Upper lobe of left lung (tissue), 6 donors: ENCODE data around the gene RTTN. TPM values are rescaled to one million over a fixed set of nuclear protein-coding genes. Genes with fewer than 3 reads are reported as not detected.

Source experiments
- ATAC-seq, 2 donors: fragments of 200-7000 bp; cut with Tn5 transposase; one replicate each; pipeline ENCODE4 v1.9.1; 2022; ENCODE audit warnings: mild to moderate bottlenecking in 2 of 2, moderate library complexity in 2 of 2; ENCODE audit not compliant: low FRiP score in 2 of 2
- DNase-seq, 2 donors: peaks; one replicate each; pipeline ENCODE4 v3.0.0-alpha.2; 2019 to 2020
- H3K27ac ChIP-seq, 4 donors: fragments of 200-600 bp; sonication (generic); one replicate each; pipeline ENCODE4 v1.5.1; 2016 to 2019
- H3K27me3 ChIP-seq, 4 donors: fragments of 200-600 bp; sonication (generic); one replicate each; pipeline ENCODE4 v1.5.1; 2017 to 2019
- H3K36me3 ChIP-seq, 4 donors: fragments of 200-600 bp; sonication (generic); one replicate each; pipeline ENCODE4 v1.5.1; 2016 to 2019
- H3K4me1 ChIP-seq, 4 donors: fragments of 200-600 bp; sonication (generic); one replicate each; pipeline ENCODE4 v1.5.1; 2018 to 2019
- H3K4me3 ChIP-seq, 4 donors: fragments of 200-600 bp; sonication (generic); one replicate each; pipeline ENCODE4 v1.5.1; 2017 to 2019; ENCODE audit warnings: mild to moderate bottlenecking in 2 of 4, moderate library complexity in 1 of 4
- H3K9me3 ChIP-seq, 4 donors: fragments of 200-600 bp; sonication (generic); one replicate each; pipeline ENCODE4 v1.5.1; 2018 to 2019
- EP300 ChIP-seq, 4 donors: sonication (generic); formaldehyde crosslinking; IDR thresholded peaks; one replicate each; pipeline ENCODE4 v1.5.1; 2017; ENCODE audit warnings: antibody characterized with exemption in 4 of 4, control low read depth in 2 of 4
- POLR2A ChIP-seq, 4 donors: fragments of 450-650 bp; IDR thresholded peaks; one replicate each; pipeline ENCODE4 v1.5.1; 2016 to 2017; ENCODE audit warnings: antibody characterized with exemption in 4 of 4, mild to moderate bottlenecking in 2 of 4
- POLR2AphosphoS5 ChIP-seq, 2 donors: sonication (generic); formaldehyde crosslinking; IDR thresholded peaks; one replicate each; pipeline ENCODE4 v1.5.1; 2017; ENCODE audit warnings: antibody characterized with exemption in 2 of 2
- WGBS, 2 donors: methylation state at CpG; one replicate each; pipeline ENCODE4 v1.1.5; 2017 to 2018; 5-methylcytosine and 5-hydroxymethylcytosine counted together
- total RNA-seq, 6 donors: library from RNA; depleted of rRNA in 4 of 6; stranded (reverse); fragments of >200 nt in 4 of 6; gene quantifications; one replicate each; pipeline versions ENCODE4 v1.1.0 to v1.2.1, GENCODE V29; 2016 to 2021
- TF ChIP-seq, protein P1 (sequence below), 6 experiments: fragments of 450-650 bp in 4 of 6; fragments of 200-600 bp in 2 of 6; sonication (generic) in 2 of 6; IDR thresholded peaks; one replicate each; pipeline ENCODE4 v1.5.1; 2016 to 2019; ENCODE audit warnings: antibody characterized with exemption in 6 of 6
- donor health status: DM: no; HTN: no; CAD: no; lungs with moderate emphysema.
- donor health status: DM: no; HTN: yes; CAD: no; lungs with severe emphysema.

RTTN gene
- total RNA-seq, 6 donors from 2014 or later, result 8.3 to 32.9 (median 12.5) TPM

DNA sequence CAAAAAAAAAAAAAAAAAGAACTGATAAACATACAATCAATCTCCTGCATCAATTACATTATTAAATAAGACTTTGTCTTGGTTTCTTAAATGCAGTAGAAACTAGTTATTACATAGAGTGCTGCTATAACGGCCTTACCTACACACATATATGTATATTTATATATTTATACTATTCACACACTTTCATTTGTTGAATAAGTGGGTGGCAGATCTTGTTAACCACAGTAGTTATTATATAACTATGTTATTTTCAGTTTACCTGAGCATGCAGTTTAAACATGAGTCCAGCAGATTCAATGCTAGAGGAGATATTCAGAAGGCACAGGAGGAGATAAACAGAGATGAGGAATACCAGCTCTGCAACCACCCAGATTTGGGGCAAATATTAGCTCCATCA lies 176.3 kb downstream of the RTTN start:
- WGBS, 2 donors, result 88 to 90% methylated on average over 1 of the region's 1 CpG
- ATAC-seq (no peak), DNase-seq (no peak)
- H3K9me3 ChIP-seq, result no peaks in the 10 kb centered on the region
- no peaks in the 10 kb centered on the region for H3K4me1 ChIP-seq
- H3K27ac ChIP-seq, result no peak overlapping the region
- TF ChIP-seq EP300 (IDR thresholded peaks at IDR 0.05) (no peak), POLR2A (IDR thresholded peaks at IDR 0.05) (no peak), POLR2AphosphoS5 (IDR thresholded peaks at IDR 0.05) (no peak)
- TF ChIP-seq, protein P1, sequence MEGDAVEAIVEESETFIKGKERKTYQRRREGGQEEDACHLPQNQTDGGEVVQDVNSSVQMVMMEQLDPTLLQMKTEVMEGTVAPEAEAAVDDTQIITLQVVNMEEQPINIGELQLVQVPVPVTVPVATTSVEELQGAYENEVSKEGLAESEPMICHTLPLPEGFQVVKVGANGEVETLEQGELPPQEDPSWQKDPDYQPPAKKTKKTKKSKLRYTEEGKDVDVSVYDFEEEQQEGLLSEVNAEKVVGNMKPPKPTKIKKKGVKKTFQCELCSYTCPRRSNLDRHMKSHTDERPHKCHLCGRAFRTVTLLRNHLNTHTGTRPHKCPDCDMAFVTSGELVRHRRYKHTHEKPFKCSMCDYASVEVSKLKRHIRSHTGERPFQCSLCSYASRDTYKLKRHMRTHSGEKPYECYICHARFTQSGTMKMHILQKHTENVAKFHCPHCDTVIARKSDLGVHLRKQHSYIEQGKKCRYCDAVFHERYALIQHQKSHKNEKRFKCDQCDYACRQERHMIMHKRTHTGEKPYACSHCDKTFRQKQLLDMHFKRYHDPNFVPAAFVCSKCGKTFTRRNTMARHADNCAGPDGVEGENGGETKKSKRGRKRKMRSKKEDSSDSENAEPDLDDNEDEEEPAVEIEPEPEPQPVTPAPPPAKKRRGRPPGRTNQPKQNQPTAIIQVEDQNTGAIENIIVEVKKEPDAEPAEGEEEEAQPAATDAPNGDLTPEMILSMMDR (IDR thresholded peaks at IDR 0.05), result no peak
- peaks cover 0 to 8% (median 1%) of the 10 kb centered on the region in 4 donors for H3K36me3 ChIP-seq
- no peaks in the 10 kb centered on the region for H3K27me3 ChIP-seq
- H3K4me3 ChIP-seq, result no peak overlapping the region

GRCh38 chr18:70028734-70029133 lies 176.8 kb downstream of the RTTN start:
- Histone ChIP-seq H3K27me3 (no peaks in the 10 kb centered on the region), H3K27ac (no peak overlapping the region), H3K9me3 (no peaks in the 10 kb centered on the region), H3K4me1 (no peaks in the 10 kb centered on the region), H3K36me3 (peaks cover 0 to 13% (median 3%) of the 10 kb centered on the region in 4 donors), H3K4me3 (no peak overlapping the region)
- WGBS, 2 donors, result 94 to 97% methylated on average over 3 of the region's 3 CpGs
- TF ChIP-seq EP300 (IDR thresholded peaks at IDR 0.05), result no peak
- TF ChIP-seq, protein P1 (IDR thresholded peaks at IDR 0.05), result no peak
- TF ChIP-seq POLR2A (IDR thresholded peaks at IDR 0.05), result no peak
- TF ChIP-seq POLR2AphosphoS5 (IDR thresholded peaks at IDR 0.05), result no peak
- no peak for ATAC-seq
- no peak for DNase-seq

DNA sequence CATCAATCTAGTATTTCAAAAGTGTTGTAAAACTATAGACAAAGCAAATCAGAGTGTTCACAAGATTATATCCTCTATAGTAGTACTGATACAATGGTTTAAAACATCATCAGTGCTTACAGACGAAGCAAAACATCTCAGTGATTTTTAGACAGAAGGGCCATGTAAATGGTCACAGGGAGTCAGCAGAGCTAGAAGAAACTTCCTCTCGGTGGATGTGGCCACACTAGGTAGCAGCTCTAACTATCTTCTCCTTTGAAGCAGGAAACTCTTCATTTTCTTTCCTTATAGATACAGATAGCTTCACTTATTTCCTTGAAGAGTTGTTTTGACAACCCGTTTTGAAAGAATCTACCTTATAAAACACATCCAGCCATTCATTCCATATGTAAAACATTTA lies 177.4 kb downstream of the RTTN start:
- WGBS, 2 donors, result 91 to 92% methylated on average over 3 of the region's 3 CpGs
- Histone ChIP-seq H3K27me3 (no peaks in the 10 kb centered on the region), H3K4me3 (no peak overlapping the region), H3K4me1 (no peaks in the 10 kb centered on the region), H3K36me3 (peaks cover 0 to 19% (median 4%) of the 10 kb centered on the region in 4 donors), H3K9me3 (no peaks in the 10 kb centered on the region), H3K27ac (no peak overlapping the region)
- DNase-seq (no peak), ATAC-seq (no peak)
- no peak for TF ChIP-seq POLR2A (IDR thresholded peaks at IDR 0.05)
- no peak for TF ChIP-seq POLR2AphosphoS5 (IDR thresholded peaks at IDR 0.05)
- TF ChIP-seq EP300 (IDR thresholded peaks at IDR 0.05), result no peak
- TF ChIP-seq, protein P1 (IDR thresholded peaks at IDR 0.05), result no peak

- Histone ChIP-seq H3K36me3 (peaks cover 0 to 22% (median 4%) of the 10 kb centered on the region in 4 donors), H3K4me1 (no peaks in the 10 kb centered on the region), H3K27me3 (no peaks in the 10 kb centered on the region), H3K4me3 (no peak overlapping the region), H3K27ac (no peak overlapping the region), H3K9me3 (no peaks in the 10 kb centered on the region)
- WGBS, 2 donors, result 67 to 69% methylated on average over 5 of the region's 5 CpGs
- TF ChIP-seq, protein P1 (IDR thresholded peaks at IDR 0.05), result no peak
- no peak for TF ChIP-seq EP300 (IDR thresholded peaks at IDR 0.05)
- TF ChIP-seq POLR2A (IDR thresholded peaks at IDR 0.05), result no peak
- TF ChIP-seq POLR2AphosphoS5 (IDR thresholded peaks at IDR 0.05), result no peak
- no peak for DNase-seq
- no peak for ATAC-seq
These were observed 179.9 kb downstream of the RTTN start for GRCh38 chr18:70025580-70025979.

- no peak overlapping the region for H3K4me3 ChIP-seq
- no peak for TF ChIP-seq EP300 (IDR thresholded peaks at IDR 0.05)
- no peak for TF ChIP-seq POLR2A (IDR thresholded peaks at IDR 0.05)
- no peak for TF ChIP-seq POLR2AphosphoS5 (IDR thresholded peaks at IDR 0.05)
- TF ChIP-seq, protein P1 (IDR thresholded peaks at IDR 0.05), result no peak
- DNase-seq, result no peak
- H3K36me3 ChIP-seq, result peaks cover 0 to 30% (median 4%) of the 10 kb centered on the region in 4 donors
- no peaks in the 10 kb centered on the region for H3K4me1 ChIP-seq
- ATAC-seq, result no peak
- H3K27me3 ChIP-seq, result no peaks in the 10 kb centered on the region
- H3K9me3 ChIP-seq, result no peaks in the 10 kb centered on the region
- 93 to 100% methylated on average over 3 of the region's 3 CpGs for WGBS, 2 donors
- no peak overlapping the region for H3K27ac ChIP-seq
These were observed 180.7 kb downstream of the RTTN start for GRCh38 chr18:70024829-70025228.
